HEK293 (cell line): ENCODE data around the gene LRRTM4.

Experiments
- CTCF ChIA-PET: fragments of 350-600 bp; formaldehyde crosslinking; extraction: SDS; loops from one replicate; lab custom pipeline; 2021; ENCODE audit warnings: antibody characterized with exemption; lab: Yijun Ruan, JAX
- POLR2A ChIA-PET: fragments of 300-600 bp; formaldehyde crosslinking; extraction: SDS; loops from one replicate; lab custom pipeline; 2020; ENCODE audit warnings: antibody characterized with exemption, inconsistent platforms; lab: Yijun Ruan, JAX
- H3K27ac ChIP-seq: fragments of 200-500 bp; sonication (Bioruptor generic); 2 replicates; pipeline ENCODE4 v1.5.1; 2014; ENCODE audit warnings: low read depth, low read length, control low read depth, inconsistent platforms; ENCODE audit errors: extremely low read depth
- H3K36me3 ChIP-seq, 2 experiments: fragments of 200-500 bp in 1 of 2; sonication (Bioruptor generic) in 1 of 2; 1 replicate in 1 of 2; 2 replicates in 1 of 2; pipeline ENCODE4 v1.5.1; 2014 to 2017; ENCODE audit warnings: inconsistent platforms in 2 of 2, low read length in 2 of 2; ENCODE audit not compliant: control insufficient read depth in 2 of 2, insufficient read depth in 1 of 2
- H3K4me1 ChIP-seq: fragments of 200-500 bp; sonication (Bioruptor generic); 2 replicates; pipeline ENCODE4 v1.5.1; 2014; ENCODE audit warnings: mild to moderate bottlenecking, low read length, inconsistent platforms; ENCODE audit not compliant: control insufficient read depth, insufficient read depth
- H3K4me3 ChIP-seq: 2 replicates; pipeline ENCODE4 v1.5.1; 2011; ENCODE audit warnings: low read depth, mild to moderate bottlenecking, control low read depth, low read length, moderate library complexity
- H3K9me3 ChIP-seq: fragments of 200-500 bp; sonication (Bioruptor generic); 2 replicates; pipeline ENCODE4 v1.5.1; 2014; ENCODE audit warnings: low read depth, low read length, inconsistent platforms; ENCODE audit not compliant: control insufficient read depth, insufficient read depth
- MEIS1 ChIP-seq: sonication (generic); formaldehyde crosslinking; IDR thresholded peaks from 2 replicates; pipeline ENCODE4 v1.8.1; 2022; ENCODE audit warnings: missing genetic modification reagents, mild to moderate bottlenecking, borderline replicate concordance
- MYNN ChIP-seq: fragments of 450-650 bp; formaldehyde crosslinking; IDR thresholded peaks from 2 replicates; pipeline ENCODE4 v1.5.1; 2016; ENCODE audit warnings: missing biosample characterization, missing genetic modification characterization, borderline replicate concordance
- SETDB1 ChIP-seq: IDR thresholded peaks from one replicate; pipeline ENCODE4 v1.6.1; 2017; ENCODE audit warnings: mild to moderate bottlenecking, low read length, moderate library complexity, mixed read lengths; ENCODE audit not compliant: insufficient read length
- TRIM28 ChIP-seq: IDR thresholded peaks from 2 replicates; pipeline ENCODE4 v1.6.1; 2011; ENCODE audit warnings: low read length, control low read depth, borderline replicate concordance
- YY2 ChIP-seq: fragments of 450-650 bp; formaldehyde crosslinking; IDR thresholded peaks from 2 replicates; pipeline ENCODE4 v1.5.1; 2016; ENCODE audit warnings: missing biosample characterization, missing genetic modification characterization
- ZBTB10 ChIP-seq: fragments of 450-650 bp; formaldehyde crosslinking; IDR thresholded peaks from 2 replicates; pipeline ENCODE4 v1.5.1; 2016; ENCODE audit warnings: missing biosample characterization, missing genetic modification characterization
- ZBTB44 ChIP-seq: fragments of 450-650 bp; IDR thresholded peaks from 2 replicates; pipeline ENCODE4 v1.5.1; 2018; ENCODE audit warnings: missing biosample characterization, mild to moderate bottlenecking, missing genetic modification characterization
- ZFP3 ChIP-seq: fragments of 450-650 bp; formaldehyde crosslinking; IDR thresholded peaks from 2 replicates; pipeline ENCODE4 v1.5.1; 2016; ENCODE audit warnings: low read depth, missing biosample characterization, missing genetic modification characterization
- ZFP69B ChIP-seq: fragments of 450-650 bp; formaldehyde crosslinking; IDR thresholded peaks from 2 replicates; pipeline ENCODE4 v1.5.1; 2016; ENCODE audit warnings: missing biosample characterization, missing genetic modification characterization
- ZNF174 ChIP-seq: fragments of 450-650 bp; formaldehyde crosslinking; IDR thresholded peaks from 2 replicates; pipeline ENCODE4 v1.5.0; 2017; ENCODE audit warnings: missing biosample characterization, mild to moderate bottlenecking, missing genetic modification characterization
- ZNF23 ChIP-seq: fragments of 450-650 bp; formaldehyde crosslinking; IDR thresholded peaks from 2 replicates; pipeline ENCODE4 v1.5.1; 2016; ENCODE audit warnings: missing biosample characterization, missing genetic modification characterization, borderline replicate concordance
- ZNF248 ChIP-seq: fragments of 450-650 bp; formaldehyde crosslinking; IDR thresholded peaks from 2 replicates; pipeline ENCODE4 v1.5.1; 2017; ENCODE audit warnings: missing biosample characterization, missing genetic modification characterization
- ZNF416 ChIP-seq: fragments of 450-650 bp; formaldehyde crosslinking; IDR thresholded peaks from 2 replicates; pipeline ENCODE4 v1.5.1; 2016; ENCODE audit warnings: missing biosample characterization, missing genetic modification characterization
- ZNF558 ChIP-seq: fragments of 450-650 bp; formaldehyde crosslinking; IDR thresholded peaks from 2 replicates; pipeline ENCODE4 v1.5.1; 2016; ENCODE audit warnings: missing biosample characterization, missing genetic modification characterization
- ZNF560 ChIP-seq: fragments of 450-650 bp; formaldehyde crosslinking; IDR thresholded peaks from 2 replicates; pipeline ENCODE4 v1.5.1; 2017; ENCODE audit warnings: missing biosample characterization, missing genetic modification characterization, borderline replicate concordance
- ZNF626 ChIP-seq: fragments of 450-650 bp; sonication (Bioruptor Pico); formaldehyde crosslinking; IDR thresholded peaks from 2 replicates; pipeline ENCODE4 v1.5.1; 2018; ENCODE audit warnings: missing biosample characterization, missing genetic modification characterization, inconsistent platforms
- ZNF658 ChIP-seq: fragments of 450-650 bp; formaldehyde crosslinking; IDR thresholded peaks from 2 replicates; pipeline ENCODE4; 2016; ENCODE audit warnings: missing biosample characterization, missing genetic modification characterization
- ZNF701 ChIP-seq: fragments of 450-650 bp; formaldehyde crosslinking; IDR thresholded peaks from 2 replicates; pipeline ENCODE4 v1.5.1; 2016; ENCODE audit warnings: missing biosample characterization, missing genetic modification characterization
- ZNF837 ChIP-seq: fragments of 450-650 bp; formaldehyde crosslinking; IDR thresholded peaks from 2 replicates; pipeline ENCODE4 v1.5.1; 2016; ENCODE audit warnings: missing biosample characterization, missing genetic modification characterization
- TF ChIP-seq, protein P1 (sequence below): fragments of 450-650 bp; formaldehyde crosslinking; IDR thresholded peaks from 2 replicates; pipeline ENCODE4 v1.5.1; 2016; ENCODE audit warnings: missing biosample characterization, missing genetic modification characterization
- TF ChIP-seq, protein P2 (sequence below): fragments of 450-650 bp; formaldehyde crosslinking; IDR thresholded peaks from 2 replicates; pipeline ENCODE4 v1.5.1; 2016; ENCODE audit warnings: missing biosample characterization, missing genetic modification characterization
- TF ChIP-seq, protein P3 (sequence below): fragments of 450-650 bp; formaldehyde crosslinking; optimal IDR thresholded peaks from 2 replicates; pipeline ENCODE3; 2016; ENCODE audit warnings: missing biosample characterization, mild to moderate bottlenecking, missing genetic modification characterization
- TF ChIP-seq, protein P4 (sequence below): fragments of 450-650 bp; formaldehyde crosslinking; IDR thresholded peaks from 2 replicates; pipeline ENCODE4; 2016; ENCODE audit warnings: missing biosample characterization, missing genetic modification characterization

LRRTM4 gene

GRCh38 chr2:76930056-76930744, 592.0 kb downstream of the LRRTM4 start:
- Histone ChIP-seq H3K27ac (no peak overlapping the region), H3K4me1 (no peaks in the 10 kb centered on the region), H3K9me3 (no peaks in the 10 kb centered on the region), H3K4me3 (no peak overlapping the region), H3K36me3 (no peaks in the 10 kb centered on the region)
- ChIA-PET POLR2A (no interaction called here), CTCF (no interaction called here)
- TF ChIP-seq ZFP69B (tag by site-specific recombination): no peak
- no peak for TF ChIP-seq MEIS1 (CRISPR knock-in tag)
- TF ChIP-seq, protein P1, sequence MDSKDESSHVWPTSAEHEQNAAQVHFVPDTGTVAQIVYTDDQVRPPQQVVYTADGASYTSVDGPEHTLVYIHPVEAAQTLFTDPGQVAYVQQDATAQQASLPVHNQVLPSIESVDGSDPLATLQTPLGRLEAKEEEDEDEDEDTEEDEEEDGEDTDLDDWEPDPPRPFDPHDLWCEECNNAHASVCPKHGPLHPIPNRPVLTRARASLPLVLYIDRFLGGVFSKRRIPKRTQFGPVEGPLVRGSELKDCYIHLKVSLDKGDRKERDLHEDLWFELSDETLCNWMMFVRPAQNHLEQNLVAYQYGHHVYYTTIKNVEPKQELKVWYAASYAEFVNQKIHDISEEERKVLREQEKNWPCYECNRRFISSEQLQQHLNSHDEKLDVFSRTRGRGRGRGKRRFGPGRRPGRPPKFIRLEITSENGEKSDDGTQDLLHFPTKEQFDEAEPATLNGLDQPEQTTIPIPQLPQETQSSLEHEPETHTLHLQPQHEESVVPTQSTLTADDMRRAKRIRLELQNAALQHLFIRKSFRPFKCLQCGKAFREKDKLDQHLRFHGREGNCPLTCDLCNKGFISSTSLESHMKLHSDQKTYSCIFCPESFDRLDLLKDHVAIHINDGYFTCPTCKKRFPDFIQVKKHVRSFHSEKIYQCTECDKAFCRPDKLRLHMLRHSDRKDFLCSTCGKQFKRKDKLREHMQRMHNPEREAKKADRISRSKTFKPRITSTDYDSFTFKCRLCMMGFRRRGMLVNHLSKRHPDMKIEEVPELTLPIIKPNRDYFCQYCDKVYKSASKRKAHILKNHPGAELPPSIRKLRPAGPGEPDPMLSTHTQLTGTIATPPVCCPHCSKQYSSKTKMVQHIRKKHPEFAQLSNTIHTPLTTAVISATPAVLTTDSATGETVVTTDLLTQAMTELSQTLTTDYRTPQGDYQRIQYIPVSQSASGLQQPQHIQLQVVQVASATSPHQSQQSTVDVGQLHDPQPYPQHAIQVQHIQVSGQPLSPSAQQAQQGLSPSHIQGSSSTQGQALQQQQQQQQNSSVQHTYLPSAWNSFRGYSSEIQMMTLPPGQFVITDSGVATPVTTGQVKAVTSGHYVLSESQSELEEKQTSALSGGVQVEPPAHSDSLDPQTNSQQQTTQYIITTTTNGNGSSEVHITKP (tag by site-specific recombination): no peak
- TF ChIP-seq YY2 (tag by site-specific recombination): no peak
- TF ChIP-seq ZNF23 (tag by site-specific recombination): no peak
- TF ChIP-seq ZNF658 (tag by site-specific recombination): no peak
- TF ChIP-seq ZNF174 (tag by site-specific recombination): no peak
- TF ChIP-seq MYNN: no peak
- no peak for TF ChIP-seq ZNF626 (tag by site-specific recombination)
- no peak for TF ChIP-seq ZNF701 (tag by site-specific recombination)
- TF ChIP-seq, protein P2, sequence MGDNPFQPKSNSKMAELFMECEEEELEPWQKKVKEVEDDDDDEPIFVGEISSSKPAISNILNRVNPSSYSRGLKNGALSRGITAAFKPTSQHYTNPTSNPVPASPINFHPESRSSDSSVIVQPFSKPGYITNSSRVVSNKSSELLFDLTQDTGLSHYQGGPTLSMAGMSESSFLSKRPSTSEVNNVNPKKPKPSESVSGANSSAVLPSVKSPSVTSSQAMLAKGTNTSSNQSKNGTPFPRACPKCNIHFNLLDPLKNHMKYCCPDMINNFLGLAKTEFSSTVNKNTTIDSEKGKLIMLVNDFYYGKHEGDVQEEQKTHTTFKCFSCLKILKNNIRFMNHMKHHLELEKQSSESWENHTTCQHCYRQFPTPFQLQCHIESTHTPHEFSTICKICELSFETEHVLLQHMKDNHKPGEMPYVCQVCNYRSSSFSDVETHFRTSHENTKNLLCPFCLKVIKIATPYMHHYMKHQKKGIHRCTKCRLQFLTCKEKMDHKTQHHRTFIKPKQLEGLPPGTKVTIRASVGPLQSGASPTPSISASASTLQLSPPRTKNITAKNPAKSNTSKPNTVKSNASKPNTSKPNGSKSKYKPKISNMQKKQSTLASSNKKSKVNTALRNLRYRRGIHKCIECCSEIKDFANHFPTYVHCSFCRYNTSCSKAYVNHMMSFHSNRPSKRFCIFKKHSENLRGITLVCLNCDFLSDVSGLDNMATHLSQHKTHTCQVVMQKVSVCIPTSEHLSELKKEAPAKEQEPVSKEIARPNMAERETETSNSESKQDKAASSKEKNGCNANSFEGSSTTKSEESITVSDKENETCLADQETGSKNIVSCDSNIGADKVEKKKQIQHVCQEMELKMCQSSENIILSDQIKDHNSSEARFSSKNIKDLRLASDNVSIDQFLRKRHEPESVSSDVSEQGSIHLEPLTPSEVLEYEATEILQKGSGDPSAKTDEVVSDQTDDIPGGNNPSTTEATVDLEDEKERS (tag by site-specific recombination): no peak
- TF ChIP-seq ZNF416 (tag by site-specific recombination): no peak
- TF ChIP-seq ZNF560 (tag by site-specific recombination): no peak
- no peak for TF ChIP-seq ZNF558
- no peak for TF ChIP-seq ZBTB44
- TF ChIP-seq ZNF248: no peak

- H3K4me3 ChIP-seq: no peak overlapping the region
- H3K36me3 ChIP-seq: no peaks in the 10 kb centered on the region
- H3K9me3 ChIP-seq: no peaks in the 10 kb centered on the region
- no peaks in the 10 kb centered on the region for H3K4me1 ChIP-seq
- H3K27ac ChIP-seq: no peak overlapping the region
- ChIA-PET CTCF (no interaction called here), POLR2A (no interaction called here)
- TF ChIP-seq SETDB1 (no peak), TRIM28 (no peak), ZBTB10 (tag by site-specific recombination) (no peak), ZFP3 (no peak), ZNF837 (tag by site-specific recombination) (no peak)
- TF ChIP-seq, protein P3, sequence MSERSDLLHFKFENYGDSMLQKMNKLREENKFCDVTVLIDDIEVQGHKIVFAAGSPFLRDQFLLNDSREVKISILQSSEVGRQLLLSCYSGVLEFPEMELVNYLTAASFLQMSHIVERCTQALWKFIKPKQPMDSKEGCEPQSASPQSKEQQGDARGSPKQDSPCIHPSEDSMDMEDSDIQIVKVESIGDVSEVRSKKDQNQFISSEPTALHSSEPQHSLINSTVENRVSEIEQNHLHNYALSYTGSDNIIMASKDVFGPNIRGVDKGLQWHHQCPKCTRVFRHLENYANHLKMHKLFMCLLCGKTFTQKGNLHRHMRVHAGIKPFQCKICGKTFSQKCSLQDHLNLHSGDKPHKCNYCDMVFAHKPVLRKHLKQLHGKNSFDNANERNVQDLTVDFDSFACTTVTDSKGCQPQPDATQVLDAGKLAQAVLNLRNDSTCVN (tag by site-specific recombination): no peak
- TF ChIP-seq, protein P4, sequence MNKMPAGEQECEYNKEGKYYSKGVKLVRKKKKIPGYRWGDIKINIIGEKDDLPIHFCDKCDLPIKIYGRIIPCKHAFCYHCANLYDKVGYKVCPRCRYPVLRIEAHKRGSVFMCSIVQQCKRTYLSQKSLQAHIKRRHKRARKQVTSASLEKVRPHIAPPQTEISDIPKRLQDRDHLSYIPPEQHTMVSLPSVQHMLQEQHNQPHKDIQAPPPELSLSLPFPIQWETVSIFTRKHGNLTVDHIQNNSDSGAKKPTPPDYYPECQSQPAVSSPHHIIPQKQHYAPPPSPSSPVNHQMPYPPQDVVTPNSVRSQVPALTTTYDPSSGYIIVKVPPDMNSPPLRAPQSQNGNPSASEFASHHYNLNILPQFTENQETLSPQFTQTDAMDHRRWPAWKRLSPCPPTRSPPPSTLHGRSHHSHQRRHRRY: no peak
Observed at GRCh38 chr2:76928026-76928425, 594.1 kb downstream of the LRRTM4 start.
